ENCODE data around the gene GGTLC1.
"Not testable (repeated sequence)": the region's sequence is repeated elsewhere in the genome, so short reads cannot be mapped to it uniquely, and the experiment has no call there.

GRCh38 chr20:23995291-23995690 lies 6.7 kb upstream of the GGTLC1 start:
- TF ChIP-seq POLR2A, CTCF (IDR thresholded peaks at IDR 0.05): not testable (repeated sequence)

Measured in heart left ventricle (tissue), 13 donors.